ENCODE results near the gene C2orf78.
A peak's percentile ranks its signal among the peaks of the same experiment; 100 is the strongest.

C2orf78 gene

DNA sequence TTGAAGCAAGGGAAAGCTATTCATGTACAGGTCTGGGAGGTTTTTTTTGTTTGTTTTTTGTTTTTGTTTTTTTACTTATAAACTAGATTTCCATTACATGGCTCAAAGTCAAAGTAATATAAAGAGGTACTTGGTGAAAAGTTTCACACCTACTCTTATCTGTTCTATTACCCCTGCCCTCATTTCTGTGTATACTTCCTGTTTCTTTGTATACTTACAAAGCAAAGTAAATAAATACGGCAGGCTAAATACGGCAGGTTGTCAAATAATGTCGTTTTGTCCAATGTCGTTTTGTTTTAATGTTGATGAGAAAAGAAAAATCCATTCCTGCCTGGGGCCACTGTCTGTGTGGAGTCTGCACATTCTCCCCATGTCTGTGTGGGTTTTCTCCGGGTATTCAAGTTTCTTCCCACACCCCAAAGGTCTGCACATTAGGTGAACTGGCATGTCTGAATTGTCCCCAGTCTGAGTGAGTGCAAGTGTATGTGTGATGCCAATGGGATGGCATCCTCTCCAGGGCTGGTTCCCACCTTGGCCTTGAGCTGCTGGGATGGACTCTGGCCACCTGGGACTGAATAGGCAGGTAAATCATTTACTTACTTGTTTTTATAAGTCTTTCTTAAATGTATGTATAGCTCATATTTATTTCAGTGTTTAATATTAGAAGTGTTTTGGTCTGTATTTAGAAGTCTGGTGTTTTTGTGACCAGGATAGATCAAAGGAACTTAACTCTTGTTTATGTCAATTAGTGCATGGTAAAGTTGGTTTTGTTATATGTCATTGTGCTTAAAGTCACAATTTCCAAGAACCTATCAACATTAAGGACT, 58.1 kb downstream of the C2orf78 start:
- DNase-seq: no peak

DNA sequence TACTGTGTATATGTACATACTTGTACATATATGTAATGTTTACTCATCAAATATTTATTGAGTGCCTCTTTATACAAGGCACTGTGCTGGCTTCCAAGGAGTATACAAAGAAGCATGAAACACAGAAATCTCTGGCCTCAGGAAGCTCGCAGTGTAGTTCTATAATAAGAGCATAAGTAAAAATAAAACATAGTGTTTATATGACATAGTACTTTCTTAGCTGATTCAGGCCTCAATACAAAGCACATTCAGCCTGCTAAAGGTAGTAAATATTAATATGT, 58.7 kb downstream of the C2orf78 start:
- no peak for DNase-seq

DNA sequence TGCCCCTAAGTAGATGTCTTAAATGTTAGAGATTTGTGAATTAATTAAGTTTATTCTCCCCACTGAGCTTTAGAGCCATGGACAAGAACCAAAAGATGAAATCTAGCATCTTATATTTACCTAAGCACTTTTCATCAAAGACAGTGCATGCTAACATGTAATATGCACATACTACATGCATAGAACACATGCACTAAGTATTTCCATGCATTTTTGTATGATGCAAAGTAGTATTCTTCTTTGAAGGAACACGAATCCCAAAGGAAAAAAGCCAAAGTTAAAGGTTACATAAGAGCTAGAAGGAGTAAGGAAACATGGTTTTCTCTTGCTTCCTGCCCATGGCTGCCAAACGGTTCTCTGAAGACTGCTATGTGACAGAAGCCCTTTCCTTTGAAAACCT, 60.1 kb downstream of the C2orf78 start:
- no peak for DNase-seq

DNA sequence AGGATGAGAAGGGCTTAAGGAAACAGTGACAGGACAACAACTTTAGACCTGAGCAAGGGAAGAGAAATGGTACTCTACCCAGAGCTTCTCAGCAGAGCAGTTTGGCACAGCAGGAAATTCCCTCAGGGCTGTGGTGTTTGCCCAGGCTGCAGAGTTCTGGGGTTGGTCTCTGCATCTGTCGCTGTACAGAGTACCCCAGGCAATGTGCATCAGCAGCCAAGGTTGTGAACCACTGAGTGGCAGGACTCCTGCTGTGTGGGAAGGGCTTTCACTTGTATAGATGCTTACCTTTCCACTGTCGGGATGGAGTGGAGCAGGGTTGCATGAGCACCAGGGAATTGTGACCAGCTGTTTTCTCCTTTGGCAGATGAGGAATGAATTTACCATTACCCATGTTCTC, 66.0 kb downstream of the C2orf78 start:
- no peak for DNase-seq

DNA sequence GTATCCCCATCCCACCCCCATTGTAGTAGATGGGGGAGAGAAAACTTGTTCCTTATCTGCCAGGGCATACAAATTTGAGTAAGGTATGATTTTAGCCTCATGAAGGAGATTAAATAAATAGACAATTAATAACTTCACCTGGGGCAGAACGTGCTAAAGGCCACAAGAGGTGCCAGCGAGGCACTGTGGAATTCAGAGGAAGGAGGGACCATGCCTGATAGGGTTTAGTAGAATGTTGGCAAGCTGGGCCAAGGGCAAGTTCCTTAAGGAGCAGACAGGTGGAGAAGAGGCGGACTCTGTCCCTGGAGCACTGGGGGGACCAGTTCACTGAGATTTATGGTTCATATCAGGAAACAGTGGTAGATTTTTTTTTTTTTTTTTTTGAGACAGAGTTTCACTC, 67.3 kb downstream of the C2orf78 start:
- peak; percentile 62 for DNase-seq

DNA sequence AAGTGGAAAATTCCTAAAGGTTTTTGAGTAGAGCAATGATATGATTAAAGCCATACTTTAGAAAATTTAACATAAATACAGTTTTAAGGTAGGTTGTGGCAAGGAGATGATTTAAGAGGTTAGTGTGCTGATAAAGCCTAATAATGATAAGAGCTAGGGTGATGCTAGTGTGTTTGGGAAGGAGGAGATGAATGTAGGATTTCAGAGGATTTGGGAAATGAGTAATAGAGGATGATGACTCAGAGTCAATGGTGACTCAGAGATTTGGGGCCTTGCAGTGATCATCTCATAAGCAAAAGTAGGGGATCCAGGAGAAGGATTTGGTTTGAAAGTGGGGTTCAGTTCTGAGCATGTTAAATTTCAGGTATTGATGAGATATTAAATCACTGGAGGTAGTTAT, 68.0 kb downstream of the C2orf78 start:
- DNase-seq: no peak

DNA sequence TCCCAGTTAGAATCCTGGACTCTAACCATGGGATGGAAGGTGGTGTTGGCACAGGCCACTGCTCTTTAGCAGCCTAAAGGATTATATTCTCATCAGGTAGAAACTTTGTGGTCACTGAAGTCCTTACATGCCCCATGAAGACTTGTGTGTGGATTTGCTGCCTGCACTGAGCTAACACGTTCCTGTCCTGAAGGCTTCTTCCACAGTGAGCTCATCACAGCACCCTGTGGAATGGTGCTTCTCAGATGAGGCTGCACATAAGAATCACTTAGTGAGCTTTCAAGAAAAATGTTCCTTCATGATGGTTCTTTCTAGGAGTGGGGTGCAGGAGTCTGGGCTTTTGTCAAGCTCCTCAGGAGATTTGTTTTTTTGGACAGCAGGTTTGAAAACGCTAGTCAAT, 71.5 kb downstream of the C2orf78 start:
- no peak for DNase-seq

DNA sequence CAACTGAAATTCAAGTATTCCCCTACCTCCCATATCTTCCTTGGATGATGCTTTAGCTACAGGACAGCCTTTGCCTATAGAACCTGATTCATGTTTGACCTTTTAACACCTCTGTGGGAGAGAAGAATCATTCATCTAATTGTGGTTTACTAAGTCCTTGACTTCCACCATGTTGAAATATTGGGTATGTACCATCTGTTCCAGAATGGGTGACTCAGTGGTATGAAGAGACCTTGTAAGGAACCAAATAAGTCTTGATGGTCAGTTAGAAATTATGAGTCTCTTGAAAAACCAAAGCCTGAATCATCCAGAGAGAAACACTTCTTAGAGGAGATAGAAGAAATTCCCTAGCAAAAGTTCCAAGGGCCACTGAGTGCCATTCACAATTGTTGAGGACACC, 72.2 kb downstream of the C2orf78 start:
- no peak for DNase-seq

DNA sequence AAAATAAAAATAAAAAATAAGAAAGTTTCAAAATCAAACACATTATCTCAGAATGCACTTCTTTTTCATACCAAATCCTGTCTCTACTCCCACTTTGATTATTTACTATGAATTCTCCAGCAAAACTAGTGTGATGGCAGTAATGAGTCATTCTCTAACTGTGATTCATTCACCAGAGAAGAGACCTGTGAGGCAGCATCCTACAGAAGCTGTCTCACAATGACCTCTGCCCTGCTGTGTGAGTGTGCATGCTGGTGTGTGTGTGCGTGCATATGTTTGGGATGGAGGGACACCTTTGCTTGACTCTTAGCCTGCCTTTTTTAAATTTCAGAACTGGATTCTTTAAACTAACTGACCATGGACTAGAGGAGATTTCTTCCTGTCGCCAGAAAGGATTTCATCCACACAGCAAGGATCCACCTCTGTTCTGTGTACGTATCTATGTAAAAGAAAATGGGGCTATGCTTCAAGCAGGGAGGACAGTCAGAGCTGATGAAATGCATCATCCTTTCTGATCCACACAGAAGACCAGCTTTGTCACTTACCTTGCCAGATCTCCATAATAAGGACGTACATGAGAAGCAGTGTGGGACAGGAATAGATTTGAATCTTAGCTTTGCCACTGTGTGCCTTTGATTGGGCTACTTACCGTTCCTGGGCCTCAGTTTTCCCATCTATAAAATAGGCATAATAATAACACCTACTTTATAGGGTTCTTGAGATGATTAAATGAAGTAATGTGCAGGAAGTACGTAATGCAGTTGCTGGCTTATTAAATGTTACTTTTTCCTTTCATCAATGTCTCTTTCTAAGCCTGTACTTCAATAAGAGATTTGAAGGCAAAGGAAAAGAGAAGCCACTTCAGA, 76.0 kb downstream of the C2orf78 start:
- DNase-seq: no peak

DNA sequence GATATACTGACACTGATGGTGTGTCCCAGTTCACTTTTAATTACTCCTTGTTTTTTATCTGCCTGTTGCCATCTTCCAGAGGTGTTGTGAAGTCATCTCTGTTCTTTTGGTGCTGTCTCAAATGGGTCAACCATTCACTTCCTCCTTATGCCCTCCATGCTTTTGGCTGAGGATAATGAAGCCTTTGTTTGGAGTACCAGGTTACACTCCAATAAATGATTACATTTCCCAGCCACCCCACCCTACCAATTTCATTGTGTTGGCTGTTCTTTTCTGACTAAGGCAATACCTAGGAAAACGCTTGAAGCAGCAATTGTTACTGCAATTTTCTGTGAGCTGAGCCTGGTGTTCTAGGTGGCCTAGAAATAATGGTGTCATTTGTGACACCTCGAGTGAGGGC, 79.0 kb downstream of the C2orf78 start:
- no peak for DNase-seq
